ENCODE measurements around the gene SAFB. TPM values are rescaled to one million over a fixed set of nuclear protein-coding genes. Genes with fewer than 3 reads are reported as not detected.

SAFB gene
- total RNA-seq, 2 donors from 2014 or later = 56.1 to 82.5 TPM

DNA sequence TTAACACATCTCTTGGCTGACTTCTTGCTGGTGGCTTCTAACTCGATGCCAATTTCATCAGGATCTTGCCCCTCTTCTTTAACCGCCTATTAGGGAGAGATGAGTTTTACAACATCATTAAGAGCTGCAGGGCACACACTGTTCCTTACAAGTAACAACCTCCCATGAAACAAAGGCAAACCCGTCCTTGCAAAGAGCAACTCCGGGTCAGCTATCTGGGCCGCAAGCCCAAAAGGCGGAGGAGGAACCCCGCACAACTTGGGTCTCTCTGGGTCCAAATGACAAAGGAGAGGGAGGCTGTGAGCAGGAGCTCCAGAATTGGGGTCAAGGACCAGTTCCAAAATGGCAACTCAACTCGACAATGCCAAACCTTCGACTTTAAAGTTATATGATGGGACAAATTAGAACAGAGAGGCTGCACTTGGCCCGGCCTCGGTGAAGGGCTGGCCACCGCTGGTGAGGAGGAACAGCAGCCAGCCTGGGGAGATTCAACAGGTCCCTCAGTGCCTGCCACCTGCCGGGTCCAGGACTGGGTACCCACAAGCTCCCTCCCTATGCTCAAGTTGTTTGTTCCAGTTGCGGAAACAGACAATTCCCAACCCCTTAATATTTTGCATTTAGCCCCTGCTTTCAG, 1.5 kb upstream of the SAFB start:
- ATAC-seq = no peak
- intact Hi-C loops (cut with DNase I, micrococcal nuclease) = no loop called here
- peak; percentile 25 to 54 for DNase-seq

DNA sequence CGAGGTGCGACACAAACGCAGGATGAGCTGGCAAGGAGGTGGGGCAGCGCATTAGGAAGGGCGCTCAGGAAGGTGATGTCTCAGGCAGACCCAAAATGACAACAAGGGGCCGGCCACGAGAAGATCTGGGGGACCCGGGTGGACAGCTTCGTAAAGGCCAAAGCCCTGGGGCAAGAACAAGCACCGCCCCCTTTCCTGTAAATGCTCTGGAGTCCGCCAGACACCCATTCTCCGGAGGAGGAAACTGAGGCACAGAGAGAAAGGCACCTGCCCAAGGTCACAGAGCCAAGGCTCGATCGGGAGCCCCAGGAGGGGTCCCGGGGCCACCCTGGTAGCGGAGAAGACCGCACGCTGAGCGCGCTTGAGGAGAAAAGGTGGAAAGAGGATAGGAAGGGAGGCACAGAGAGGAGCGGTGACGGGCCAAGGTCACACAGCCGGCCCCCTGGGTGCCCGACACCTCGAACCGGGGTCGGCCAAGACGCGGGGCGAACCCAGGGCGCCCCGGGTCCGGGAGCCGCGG, 878 bp upstream of the SAFB start:
- intact Hi-C loops (cut with DNase I, micrococcal nuclease) = no loop called here
- ATAC-seq = no peak
- DNase-seq = peak; percentile 45 to 59

DNA sequence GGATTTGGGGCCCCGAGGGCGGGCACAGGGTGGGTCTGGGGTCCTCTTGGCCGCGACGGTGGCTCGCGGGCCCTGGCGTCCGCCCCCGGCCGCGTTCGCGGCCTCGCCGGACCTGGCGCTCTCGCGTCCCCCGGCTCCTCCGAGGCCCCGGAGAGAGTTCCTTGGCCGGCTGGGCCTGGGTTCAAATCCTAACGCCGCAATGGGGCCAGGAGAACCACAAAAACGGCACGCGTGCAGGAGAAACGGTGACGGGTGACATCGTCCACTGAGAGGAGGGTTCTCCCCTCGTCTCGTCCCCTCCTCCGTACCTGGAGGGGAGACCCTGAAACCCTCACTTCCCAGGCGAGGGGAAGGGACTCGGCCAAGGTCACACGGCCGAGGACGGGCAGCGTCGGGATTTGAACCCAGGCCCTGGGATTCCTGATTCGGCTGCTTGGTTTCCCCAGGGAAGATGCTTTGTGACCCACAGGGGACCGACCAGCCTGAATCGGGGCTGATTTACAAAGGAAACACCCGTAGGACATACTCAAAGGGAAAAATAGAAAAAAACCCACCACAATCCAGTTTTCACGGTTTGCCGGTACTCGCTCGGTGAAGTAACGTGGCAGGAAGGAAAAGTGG, 624 bp downstream of the SAFB start:
- DNase-seq (peak in 1 of 2 donors; percentile 33), ATAC-seq (peak; percentile 8)
- intact Hi-C loops (cut with DNase I, micrococcal nuclease) = no loop called here

DNA sequence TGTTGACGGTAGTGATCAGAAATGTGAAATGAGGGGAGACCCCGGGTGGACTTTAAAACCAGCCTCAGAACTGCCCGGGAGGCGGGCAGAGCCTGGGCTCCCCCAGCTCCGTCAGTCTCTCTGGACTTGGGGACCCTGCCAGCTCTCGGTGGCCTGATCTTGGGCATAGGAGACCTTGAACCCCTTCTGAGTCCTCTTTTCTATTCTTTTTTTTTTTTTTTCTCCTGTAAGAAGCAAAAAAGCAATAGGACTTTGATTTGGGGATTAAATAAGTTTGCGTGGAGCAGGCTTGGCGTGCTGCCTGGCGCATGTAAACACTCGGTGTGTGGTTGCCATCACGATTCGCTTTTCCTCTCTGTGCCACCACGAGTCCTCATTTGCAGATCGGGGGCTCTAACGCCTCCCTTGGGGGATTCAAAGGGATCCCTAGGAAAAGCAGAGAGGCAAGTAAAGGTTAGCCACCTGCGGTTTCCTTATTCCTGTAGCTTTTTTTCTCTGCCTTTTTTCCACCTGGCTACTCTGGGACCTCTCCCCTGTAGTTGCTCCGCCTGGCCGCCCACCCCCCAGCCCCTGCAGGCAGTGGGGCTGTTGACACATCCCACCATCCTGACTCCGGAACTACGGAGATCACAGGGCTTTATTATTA, 1.3 kb downstream of the SAFB start:
- DNase-seq (peak; percentile 47 to 68), ATAC-seq (no peak)
- intact Hi-C loops (cut with DNase I, micrococcal nuclease) = no loop called here

DNA sequence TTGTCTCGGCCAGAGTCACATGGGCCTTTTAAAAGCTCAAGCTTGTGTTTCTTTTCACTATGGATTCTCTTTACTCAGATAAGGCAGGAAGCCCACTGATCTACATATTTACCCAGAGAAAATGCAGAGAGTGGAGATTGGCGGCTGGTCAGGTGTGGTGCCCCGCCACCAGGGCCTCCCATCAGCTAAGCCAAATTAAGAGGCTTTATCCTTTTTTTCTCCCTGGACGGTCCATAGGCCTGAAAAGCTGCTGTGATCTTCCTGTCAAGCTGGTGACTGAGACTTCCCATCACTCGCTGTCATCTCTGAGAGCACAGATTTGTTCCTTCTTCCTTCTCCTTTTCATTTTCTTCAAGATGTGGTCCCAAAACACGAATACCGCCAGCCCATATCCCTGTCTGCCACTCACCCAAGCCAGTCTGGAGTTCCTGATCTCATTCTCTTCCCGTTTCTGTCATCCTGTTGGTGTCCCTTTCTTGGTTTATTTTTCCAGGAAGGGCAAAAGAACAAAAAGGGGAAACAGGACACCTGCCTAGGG, 1.9 kb downstream of the SAFB start:
- ATAC-seq (no peak), DNase-seq (no peak)
- intact Hi-C loops (cut with DNase I, micrococcal nuclease) = no loop called here

DNA sequence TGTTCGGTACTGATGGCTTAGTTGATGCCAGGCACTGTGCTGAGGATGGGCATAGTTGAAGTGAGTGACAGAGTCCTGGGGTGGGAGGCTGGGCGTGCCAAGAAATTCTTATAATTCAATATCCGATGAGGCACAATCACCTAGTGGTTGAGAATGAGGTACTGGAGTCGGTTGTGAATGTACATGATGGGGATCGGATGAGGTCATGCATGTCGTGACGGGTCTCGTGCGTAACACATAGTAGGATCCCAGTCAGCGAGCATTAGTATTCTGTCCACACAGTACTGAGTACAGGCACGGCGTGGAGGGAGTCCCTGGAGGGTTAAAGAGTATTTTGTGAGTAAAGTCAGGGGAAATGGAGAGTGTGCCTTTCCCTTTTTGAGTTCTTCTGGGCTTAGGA, 2.8 kb downstream of the SAFB start:
- intact Hi-C loops (cut with DNase I, micrococcal nuclease) = no loop called here
- ATAC-seq (no peak), DNase-seq (no peak)

DNA sequence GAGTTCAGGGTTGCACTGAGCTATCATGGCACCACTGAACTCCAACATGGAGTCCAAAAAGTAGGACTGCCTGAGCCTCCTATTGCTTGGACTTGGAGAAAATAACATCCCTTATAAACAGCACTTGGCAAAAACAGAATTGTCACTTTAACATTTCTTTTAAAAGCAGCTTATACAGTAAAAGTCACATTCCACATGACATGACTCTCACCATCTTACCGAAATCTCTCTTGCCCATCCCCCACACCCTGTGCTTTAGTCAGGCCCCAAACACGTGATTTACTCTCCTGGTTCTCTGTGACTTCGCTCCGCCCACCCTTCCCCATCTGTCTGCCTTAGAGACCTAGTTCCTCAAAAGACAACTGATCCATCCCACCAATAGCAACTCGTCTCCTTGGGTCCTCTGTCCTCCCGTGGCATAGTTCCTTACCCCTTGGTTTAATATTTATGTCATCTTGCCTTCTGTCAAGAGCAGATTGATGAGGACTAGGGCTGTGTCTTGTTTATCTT, 4.6 kb downstream of the SAFB start:
- DNase-seq (peak; percentile 63 to 64), ATAC-seq (no peak)
- intact Hi-C loops (cut with DNase I, micrococcal nuclease) = no loop called here

DNA sequence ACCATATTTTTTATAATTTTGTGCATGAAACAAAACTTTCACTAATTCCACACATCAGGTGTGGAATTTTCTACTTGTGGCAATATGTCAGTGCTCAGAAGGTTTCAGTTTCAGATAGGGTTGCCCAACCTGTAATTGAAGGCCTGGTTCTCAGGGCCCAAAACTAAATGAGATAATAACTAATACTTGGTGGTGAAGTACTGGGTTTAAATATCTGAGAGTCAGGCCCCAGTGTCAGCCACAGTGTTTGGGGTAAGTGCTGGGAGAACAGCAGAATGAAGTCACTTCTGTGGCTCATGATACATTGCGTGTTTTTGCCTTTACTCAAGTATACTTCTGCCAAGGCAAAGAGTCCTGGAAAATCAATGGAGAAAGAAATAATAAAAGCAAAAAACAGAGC, 5.6 kb downstream of the SAFB start:
- intact Hi-C loops (cut with DNase I, micrococcal nuclease) = no loop called here
- no peak for ATAC-seq

DNA sequence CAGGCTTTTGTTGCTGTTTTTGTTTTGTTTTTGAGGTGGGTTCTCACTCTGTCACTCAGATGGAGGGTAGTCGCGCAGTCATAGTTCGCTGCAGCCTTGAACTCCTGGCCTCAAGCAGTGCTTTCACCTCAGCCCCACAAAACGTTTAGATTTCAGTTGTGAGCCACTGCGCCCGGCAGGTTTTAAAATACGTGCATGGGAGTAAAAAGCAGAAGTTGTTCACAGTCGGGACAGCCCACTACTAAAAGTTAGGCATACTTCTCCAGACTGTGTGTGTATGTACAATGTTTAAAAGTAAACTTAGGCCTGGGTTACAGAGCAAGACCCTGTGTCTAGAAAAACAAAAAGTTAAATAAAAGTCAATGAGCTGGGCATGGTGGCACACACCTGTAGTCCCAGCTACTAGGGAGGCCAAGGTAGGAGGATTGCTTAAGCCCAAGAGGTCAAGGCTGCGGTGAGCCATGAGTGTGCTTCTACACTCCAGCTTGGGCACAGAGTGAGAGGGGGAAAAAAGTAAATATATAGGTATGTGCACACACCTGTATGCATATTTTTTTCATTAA, 6.1 kb downstream of the SAFB start:
- DNase-seq (no peak), ATAC-seq (no peak)
- intact Hi-C loops (cut with DNase I, micrococcal nuclease) = no loop called here

More for the DNA sequence above, 5.6 kb downstream of the SAFB start:
- DNase-seq = no peak

DNA sequence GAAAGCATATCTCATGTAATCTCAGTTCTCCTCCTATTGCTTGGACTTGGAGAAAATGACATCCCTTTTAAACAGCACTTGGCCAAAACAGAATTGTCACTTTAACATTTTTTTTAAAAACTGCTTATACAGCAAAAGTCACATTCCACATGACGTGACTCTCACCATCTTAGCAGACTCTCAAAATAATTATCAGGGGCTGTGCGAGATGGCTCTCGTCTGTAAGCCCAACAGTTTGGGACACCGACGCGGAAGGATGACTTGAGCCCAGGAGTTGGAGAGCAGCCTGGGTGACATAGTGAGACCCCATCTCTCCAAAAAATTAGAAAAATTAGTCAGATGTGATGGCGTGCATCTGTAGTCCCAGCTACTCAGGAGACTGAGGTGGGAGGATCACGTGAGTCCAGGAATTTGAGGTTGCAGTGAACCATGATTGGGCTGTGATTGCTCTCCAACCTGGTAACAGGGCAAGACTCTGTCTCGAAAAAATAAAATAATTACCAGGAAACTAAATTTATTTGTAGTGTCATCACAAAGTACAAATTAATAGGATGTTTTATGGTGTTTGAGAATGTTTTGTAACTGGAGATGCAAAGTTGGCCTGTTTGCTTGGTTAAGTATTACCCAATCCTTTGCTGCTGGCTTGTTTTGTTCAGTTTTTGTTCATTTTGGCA, 8.8 kb downstream of the SAFB start:
- DNase-seq = no peak
- ATAC-seq = no peak
- intact Hi-C loops (cut with DNase I, micrococcal nuclease) = no loop called here

DNA sequence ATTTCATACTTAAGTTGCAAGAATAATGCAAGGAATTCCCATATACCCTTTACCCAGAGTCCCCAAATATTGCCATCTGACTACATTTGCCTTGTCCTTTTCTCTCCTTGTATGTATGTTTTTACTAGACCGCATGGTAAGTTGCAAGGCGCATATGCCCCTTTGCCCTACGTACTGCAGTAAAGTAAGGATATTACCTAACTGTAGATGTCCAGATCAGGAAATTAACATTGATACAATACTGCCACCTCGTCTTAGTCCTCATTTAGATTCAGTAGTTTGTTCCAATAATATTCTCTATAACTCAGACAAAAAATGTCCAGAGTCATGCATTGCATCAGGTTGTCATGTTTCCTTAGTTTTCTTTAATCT, 9.3 kb downstream of the SAFB start:
- DNase-seq = no peak
- peak; percentile 44 for ATAC-seq

DNA sequence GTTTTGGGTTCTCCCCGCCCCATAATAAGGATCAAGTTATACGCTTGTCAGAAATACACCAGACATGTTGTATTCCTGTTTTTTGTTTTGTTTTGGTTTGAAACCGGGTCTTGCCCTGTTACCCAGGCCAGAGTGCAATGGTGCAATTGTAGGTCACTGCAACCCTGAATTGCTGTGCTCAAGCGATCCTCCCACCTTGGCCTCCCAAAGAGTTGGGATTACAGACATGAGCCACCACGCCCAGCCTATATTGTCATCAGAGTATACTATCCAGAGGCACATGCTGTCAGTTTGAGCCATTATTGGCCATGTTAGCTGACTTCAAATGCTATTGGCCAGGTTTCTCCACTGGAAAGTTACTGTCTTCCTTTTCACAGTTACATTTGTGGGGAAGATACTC, 9.8 kb downstream of the SAFB start:
- intact Hi-C loops (cut with DNase I, micrococcal nuclease) = no loop called here
- ATAC-seq (peak; percentile 65), DNase-seq (no peak)

More for the DNA sequence above, 9.3 kb downstream of the SAFB start:
- intact Hi-C loops (cut with DNase I, micrococcal nuclease) = no loop called here

DNA sequence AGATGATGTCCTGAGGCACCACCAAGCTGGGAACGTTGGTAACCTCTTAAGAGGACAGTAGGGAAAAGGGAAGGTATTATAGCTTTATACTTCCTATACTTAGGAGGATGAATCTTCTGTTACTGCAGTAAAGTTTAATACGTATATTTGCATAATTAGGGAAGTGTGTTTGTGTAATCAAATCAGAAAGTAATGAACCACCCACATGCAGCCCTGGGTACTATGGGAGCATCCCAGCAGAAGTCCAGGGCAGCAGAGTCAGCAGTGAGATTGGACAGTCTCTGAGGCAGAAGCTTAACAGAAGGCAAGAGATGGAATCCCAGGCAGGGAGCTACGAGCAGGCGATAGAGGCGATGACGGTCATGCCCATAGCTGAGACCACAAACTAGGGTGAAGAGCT, 12.5 kb downstream of the SAFB start:
- no peak for DNase-seq
- intact Hi-C loops (cut with DNase I, micrococcal nuclease) = no loop called here

DNA sequence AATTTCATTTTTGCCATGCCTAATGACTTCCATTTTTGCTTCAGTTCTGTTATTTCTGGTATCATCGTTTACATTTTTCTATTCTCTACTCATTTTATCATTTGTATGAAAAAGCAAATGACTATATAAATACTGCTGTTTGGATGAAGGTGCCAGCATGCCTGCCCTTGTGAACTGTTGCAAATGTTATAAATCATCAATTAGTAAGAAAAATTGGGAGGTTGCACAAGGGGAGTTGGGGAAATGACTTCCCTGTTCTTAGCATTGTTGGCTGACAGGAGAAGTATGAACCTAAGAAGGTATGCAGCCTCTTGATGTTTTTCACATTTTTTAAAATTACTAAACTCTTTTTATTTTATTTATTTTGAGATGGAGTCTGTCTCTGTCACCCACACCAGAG, 15.1 kb downstream of the SAFB start:
- no peak for ATAC-seq
- intact Hi-C loops (cut with DNase I, micrococcal nuclease) = no loop called here
- DNase-seq = no peak

More for the DNA sequence above, 12.5 kb downstream of the SAFB start:
- ATAC-seq = no peak

DNA sequence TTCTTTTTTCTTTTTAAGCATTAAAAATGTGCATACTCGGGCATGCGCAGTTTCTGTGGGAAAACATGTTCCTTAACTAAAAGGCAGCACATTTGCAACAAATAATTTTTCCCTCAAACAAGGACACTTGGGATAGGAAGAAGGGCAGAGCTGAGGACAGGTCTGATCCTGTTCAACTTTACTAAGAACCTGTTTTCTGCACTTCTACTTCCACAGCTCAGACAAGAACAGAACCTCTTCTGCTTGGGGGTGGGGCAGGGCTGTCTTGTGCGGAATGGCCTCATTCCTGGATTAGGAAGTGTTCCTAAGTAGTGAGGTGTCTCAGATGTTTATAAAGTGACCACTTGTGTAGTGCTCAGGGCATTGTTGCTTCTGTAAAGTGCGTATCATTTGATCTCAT, 18.3 kb downstream of the SAFB start:
- intact Hi-C loops (cut with DNase I, micrococcal nuclease) = no loop called here
- no peak for DNase-seq
- ATAC-seq = no peak

DNA sequence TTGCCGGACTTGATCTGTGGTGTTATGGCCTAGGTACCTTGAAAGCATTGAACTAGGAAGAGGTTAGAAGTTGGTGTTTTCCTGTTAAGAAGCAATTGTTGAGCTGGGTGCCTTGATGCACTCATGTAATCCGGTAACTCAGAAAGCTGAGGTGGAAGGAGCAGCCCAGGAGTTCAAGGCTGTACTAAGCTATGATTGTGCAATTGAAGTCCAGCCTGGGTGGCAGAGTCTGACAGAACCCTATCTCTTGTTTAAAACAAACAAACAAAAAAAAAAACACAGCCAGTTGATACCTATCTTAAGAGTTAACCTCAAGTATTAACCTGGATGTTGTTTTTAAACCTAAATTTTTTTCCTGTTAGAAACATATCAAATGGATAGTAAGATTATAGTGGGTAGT, 19.3 kb downstream of the SAFB start:
- DNase-seq = no peak
- intact Hi-C loops (cut with DNase I, micrococcal nuclease) = no loop called here
- ATAC-seq = no peak

DNA sequence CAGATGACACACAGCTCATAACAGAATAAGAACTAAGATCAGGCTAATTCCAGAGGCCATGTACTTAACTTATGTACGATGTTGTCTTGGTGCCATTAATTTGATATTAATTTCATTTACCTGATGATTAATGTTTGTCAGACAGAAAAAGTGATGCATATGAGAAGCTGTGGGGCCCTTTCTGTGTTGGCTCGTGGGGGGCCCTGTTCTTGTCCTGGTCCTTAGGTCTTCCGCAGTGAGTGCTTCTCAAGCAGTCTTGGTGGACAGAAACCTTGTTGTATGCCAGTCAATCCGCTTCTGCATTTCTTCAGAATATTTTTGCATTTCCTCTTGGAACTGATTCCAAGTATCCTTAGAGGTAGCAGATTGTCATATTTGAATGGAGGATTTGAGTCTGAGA, 20.2 kb downstream of the SAFB start:
- ATAC-seq (no peak), DNase-seq (no peak)
- intact Hi-C loops (cut with DNase I, micrococcal nuclease) = no loop called here

DNA sequence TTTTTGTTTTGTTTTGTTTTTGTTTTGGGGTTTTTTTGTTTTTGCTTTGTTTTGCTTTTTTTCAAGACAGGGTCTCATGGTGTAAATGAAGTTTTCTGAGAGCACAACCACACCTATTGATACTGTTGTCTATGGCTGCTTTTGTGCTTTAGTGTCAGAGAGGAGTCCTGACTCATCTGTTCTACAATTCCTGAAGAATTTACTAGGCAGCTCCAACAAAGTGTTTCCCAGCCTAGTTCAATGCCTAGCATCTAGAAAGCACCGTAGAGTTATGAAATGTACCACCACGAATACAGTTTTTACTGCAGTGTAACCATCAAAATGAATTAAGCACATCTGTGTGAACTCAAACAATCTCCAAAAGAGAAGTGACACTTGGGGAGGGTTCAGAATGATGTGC, 21.2 kb downstream of the SAFB start:
- intact Hi-C loops (cut with DNase I, micrococcal nuclease) = no loop called here
- no peak for ATAC-seq

DNA sequence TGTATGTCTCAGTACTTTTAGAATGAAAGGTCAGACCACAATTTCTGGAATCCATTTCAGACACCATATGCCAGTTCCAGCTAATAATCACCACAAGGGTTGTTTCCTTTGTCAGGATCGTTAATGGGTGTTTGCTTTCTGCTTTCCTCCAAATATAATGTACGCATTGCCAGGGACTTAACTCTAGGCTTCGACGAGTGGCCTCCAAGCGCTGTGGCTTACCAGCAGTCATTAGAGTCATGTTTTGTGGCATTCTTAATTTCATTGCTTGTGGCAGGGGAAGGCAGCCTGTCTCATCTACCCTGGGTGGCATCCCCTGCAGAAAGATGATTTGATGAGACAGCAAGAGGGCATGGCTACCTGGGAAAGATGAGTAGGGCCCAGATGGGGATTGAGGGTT, 22.5 kb downstream of the SAFB start:
- intact Hi-C loops (cut with DNase I, micrococcal nuclease) = no loop called here
- no peak for DNase-seq
- ATAC-seq = no peak

More for the DNA sequence above, 21.2 kb downstream of the SAFB start:
- DNase-seq = no peak

Data from left colon (tissue), 2 donors.